Panc1 (cell line): ENCODE results near the gene NCLN. TPM values are rescaled to one million over a fixed set of nuclear protein-coding genes. Genes with fewer than 3 reads are reported as not detected.

Experiments used
- ATAC-seq: fragments of 200-7000 bp; cut with Tn5 transposase; 2 replicates; pipeline ENCODE4 v1.9.1; 2020; ENCODE audit warnings: mild to moderate bottlenecking, moderate library complexity
- BruUV-seq: library from RNA; stranded (reverse); fragments of 400-500 nt; replicated peaks from 2 replicates; lab custom pipeline; 2021; lab: Mats Ljungman, UMichigan
- CTCF ChIA-PET: fragments of 300-600 bp; sonication (Branson Sonifier 250); formaldehyde crosslinking; loops from one replicate; lab custom pipeline; 2022; ENCODE audit warnings: antibody characterized with exemption; lab: Charles Lee
- POLR2A ChIA-PET: fragments of 300-600 bp; sonication (Branson Sonifier 250); formaldehyde crosslinking; loops from one replicate; lab custom pipeline; 2022; ENCODE audit warnings: antibody characterized with exemption; lab: Charles Lee
- DNase-seq: peaks from one replicate; pipeline ENCODE4 v3.0.0-alpha.2; 2010; ENCODE audit warnings: low read depth, low spot score
- H3K27ac ChIP-seq: 2 replicates; pipeline ENCODE4 v1.5.1; 2011; ENCODE audit warnings: mild to moderate bottlenecking, low read length, inconsistent platforms
- H3K27me3 ChIP-seq: fragments of 200-500 bp; sonication (Bioruptor generic); 2 replicates; pipeline ENCODE4 v1.6.0; 2014; ENCODE audit warnings: low read length, inconsistent platforms; ENCODE audit not compliant: control insufficient read depth, insufficient read depth
- H3K36me3 ChIP-seq: fragments of 200-500 bp; sonication (Bioruptor generic); 2 replicates; pipeline ENCODE4 v1.5.1; 2014; ENCODE audit warnings: inconsistent platforms, mild to moderate bottlenecking, low read length, moderate library complexity; ENCODE audit not compliant: control insufficient read depth, insufficient read depth
- H3K4me1 ChIP-seq: 2 replicates; pipeline ENCODE4 v1.5.1; 2011; ENCODE audit warnings: inconsistent platforms, mild to moderate bottlenecking, low read length, moderate library complexity; ENCODE audit not compliant: control insufficient read depth, insufficient read depth
- H3K4me3 ChIP-seq, 2 experiments: 2 replicates each; pipeline ENCODE4 v1.5.1; 2011 to 2012; ENCODE audit warnings: low read depth in 2 of 2, low read length in 2 of 2, mild to moderate bottlenecking in 2 of 2, inconsistent platforms in 1 of 2, moderate library complexity in 1 of 2
- H3K9me3 ChIP-seq: fragments of 200-500 bp; sonication (Bioruptor generic); 2 replicates; pipeline ENCODE4 v1.5.1; 2014; ENCODE audit warnings: low read depth, mild to moderate bottlenecking, inconsistent platforms, low read length, moderate library complexity; ENCODE audit not compliant: control insufficient read depth, insufficient read depth
- POLR2AphosphoS5 ChIP-seq: IDR thresholded peaks from 2 replicates; pipeline ENCODE4 v1.6.1; 2012; ENCODE audit warnings: mild to moderate bottlenecking, low read depth, low read length, moderate library complexity
- SIN3A ChIP-seq: IDR thresholded peaks from 2 replicates; pipeline ENCODE4 v1.6.1; 2012; ENCODE audit warnings: low read depth, mild to moderate bottlenecking, low read length, moderate library complexity, borderline replicate concordance; ENCODE audit not compliant: insufficient read depth
- TCF7L2 ChIP-seq: IDR thresholded peaks from 2 replicates; pipeline ENCODE4 v1.6.1; 2011; ENCODE audit warnings: mild to moderate bottlenecking, low read depth, low read length, inconsistent platforms
- in situ Hi-C: cut with HindIII; loops from 2 replicates; pipeline ENCODE4 v1.10.0; 2016; ENCODE audit warnings: low sequenced_read_pairs, low pct_unique_long_range_greater_than_20kb
- intact Hi-C: fragments of 100-400 bp; cut with micrococcal nuclease; formaldehyde crosslinking; loops from one replicate; pipeline ENCODE4 v1.10.0; 2022; ENCODE audit not compliant: unreplicated experiment
- total RNA-seq: library from RNA; stranded (reverse); gene quantifications from one replicate; pipeline ENCODE4 v1.2.1, GENCODE V29; 2021; ENCODE audit not compliant: unreplicated experiment
- TF ChIP-seq, protein P1 (sequence below): fragments of 450-650 bp; IDR thresholded peaks from 2 replicates; pipeline ENCODE4 v1.5.1; 2017; ENCODE audit warnings: mild to moderate bottlenecking
- TF ChIP-seq, protein P2 (sequence below), 2 experiments: IDR thresholded peaks; 2 replicates each; pipeline ENCODE4 v1.6.1; 2011 to 2012; ENCODE audit warnings: low read depth in 2 of 2, control low read depth in 1 of 2, low read length in 1 of 2, mild to moderate bottlenecking in 1 of 2, moderate library complexity in 1 of 2; ENCODE audit not compliant: insufficient read depth in 1 of 2

The NCLN gene
- total RNA-seq, 1 experiment from 2014 or later, result 132 TPM

DNA sequence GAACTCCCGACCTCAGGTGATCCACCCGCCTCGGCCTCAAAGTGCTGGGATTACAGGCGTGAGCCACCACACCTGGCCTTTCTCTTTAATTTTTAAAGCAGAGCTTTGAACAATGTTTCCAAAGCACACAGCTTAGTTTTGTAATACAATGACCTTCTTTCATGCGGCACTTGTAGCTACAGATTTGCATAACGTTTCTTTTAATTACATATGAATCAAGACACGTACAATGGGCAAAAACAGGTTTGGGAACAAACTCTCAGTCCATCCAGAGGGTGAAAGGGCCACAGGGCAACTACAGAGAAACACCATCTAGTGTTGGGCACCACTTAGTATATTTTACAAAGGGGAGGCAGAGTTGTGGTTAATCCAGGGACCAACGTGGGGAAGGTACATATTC lies 26.2 kb upstream of the NCLN start:
- Histone ChIP-seq H3K27me3 (no peaks in the 10 kb centered on the region), H3K9me3 (no peaks in the 10 kb centered on the region), H3K4me3 (no peak overlapping the region), H3K36me3 (no peaks in the 10 kb centered on the region), H3K4me1 (peaks cover 6% of the 10 kb centered on the region), H3K27ac (no peak overlapping the region)
- ChIA-PET CTCF (interaction anchor here (1.4 kb wide), 1 partner anchor 31 kb away, joined by 5 read pairs; no protein-coding TSS in a partner anchor), POLR2A (interaction anchor here (0.6 to 0.7 kb wide), 2 partner anchors 13 to 206 kb away, joined by 3 to 5 read pairs; no protein-coding TSS in a partner anchor)
- ATAC-seq (no peak), DNase-seq (no peak)
- TF ChIP-seq POLR2AphosphoS5, result no peak
- TF ChIP-seq, protein P1, sequence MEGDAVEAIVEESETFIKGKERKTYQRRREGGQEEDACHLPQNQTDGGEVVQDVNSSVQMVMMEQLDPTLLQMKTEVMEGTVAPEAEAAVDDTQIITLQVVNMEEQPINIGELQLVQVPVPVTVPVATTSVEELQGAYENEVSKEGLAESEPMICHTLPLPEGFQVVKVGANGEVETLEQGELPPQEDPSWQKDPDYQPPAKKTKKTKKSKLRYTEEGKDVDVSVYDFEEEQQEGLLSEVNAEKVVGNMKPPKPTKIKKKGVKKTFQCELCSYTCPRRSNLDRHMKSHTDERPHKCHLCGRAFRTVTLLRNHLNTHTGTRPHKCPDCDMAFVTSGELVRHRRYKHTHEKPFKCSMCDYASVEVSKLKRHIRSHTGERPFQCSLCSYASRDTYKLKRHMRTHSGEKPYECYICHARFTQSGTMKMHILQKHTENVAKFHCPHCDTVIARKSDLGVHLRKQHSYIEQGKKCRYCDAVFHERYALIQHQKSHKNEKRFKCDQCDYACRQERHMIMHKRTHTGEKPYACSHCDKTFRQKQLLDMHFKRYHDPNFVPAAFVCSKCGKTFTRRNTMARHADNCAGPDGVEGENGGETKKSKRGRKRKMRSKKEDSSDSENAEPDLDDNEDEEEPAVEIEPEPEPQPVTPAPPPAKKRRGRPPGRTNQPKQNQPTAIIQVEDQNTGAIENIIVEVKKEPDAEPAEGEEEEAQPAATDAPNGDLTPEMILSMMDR, result no peak
- TF ChIP-seq SIN3A, result no peak
- TF ChIP-seq, protein P2, sequence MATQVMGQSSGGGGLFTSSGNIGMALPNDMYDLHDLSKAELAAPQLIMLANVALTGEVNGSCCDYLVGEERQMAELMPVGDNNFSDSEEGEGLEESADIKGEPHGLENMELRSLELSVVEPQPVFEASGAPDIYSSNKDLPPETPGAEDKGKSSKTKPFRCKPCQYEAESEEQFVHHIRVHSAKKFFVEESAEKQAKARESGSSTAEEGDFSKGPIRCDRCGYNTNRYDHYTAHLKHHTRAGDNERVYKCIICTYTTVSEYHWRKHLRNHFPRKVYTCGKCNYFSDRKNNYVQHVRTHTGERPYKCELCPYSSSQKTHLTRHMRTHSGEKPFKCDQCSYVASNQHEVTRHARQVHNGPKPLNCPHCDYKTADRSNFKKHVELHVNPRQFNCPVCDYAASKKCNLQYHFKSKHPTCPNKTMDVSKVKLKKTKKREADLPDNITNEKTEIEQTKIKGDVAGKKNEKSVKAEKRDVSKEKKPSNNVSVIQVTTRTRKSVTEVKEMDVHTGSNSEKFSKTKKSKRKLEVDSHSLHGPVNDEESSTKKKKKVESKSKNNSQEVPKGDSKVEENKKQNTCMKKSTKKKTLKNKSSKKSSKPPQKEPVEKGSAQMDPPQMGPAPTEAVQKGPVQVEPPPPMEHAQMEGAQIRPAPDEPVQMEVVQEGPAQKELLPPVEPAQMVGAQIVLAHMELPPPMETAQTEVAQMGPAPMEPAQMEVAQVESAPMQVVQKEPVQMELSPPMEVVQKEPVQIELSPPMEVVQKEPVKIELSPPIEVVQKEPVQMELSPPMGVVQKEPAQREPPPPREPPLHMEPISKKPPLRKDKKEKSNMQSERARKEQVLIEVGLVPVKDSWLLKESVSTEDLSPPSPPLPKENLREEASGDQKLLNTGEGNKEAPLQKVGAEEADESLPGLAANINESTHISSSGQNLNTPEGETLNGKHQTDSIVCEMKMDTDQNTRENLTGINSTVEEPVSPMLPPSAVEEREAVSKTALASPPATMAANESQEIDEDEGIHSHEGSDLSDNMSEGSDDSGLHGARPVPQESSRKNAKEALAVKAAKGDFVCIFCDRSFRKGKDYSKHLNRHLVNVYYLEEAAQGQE (IDR thresholded peaks at IDR 0.05; ENCODE audit: insufficient read depth in 1 of 2, low read depth in 2 of 2, low read length in 1 of 2), result no peak
- no peak for TF ChIP-seq TCF7L2
- in situ Hi-C loops (no loop called here), intact Hi-C loops (no loop called here)
- BruUV-seq, result no TSS peak

DNA sequence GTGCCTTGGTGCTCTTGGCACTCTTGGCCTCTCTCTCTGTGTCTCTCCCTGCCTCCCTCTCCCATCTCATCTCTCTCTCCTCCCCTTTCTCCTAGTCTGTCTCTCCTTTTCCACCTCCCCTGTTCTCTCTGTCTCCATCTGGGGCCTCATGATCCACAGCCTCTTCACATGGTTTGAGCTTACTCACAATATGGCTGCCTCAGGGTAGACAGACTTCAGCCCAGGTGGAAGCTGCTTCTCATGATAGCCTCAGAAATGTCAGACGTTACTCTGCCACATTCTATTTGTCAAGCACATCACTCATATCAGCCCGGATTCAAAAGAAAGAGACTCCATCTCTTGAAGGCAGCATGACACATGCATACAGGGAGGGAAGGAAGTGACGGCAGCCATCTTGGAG lies 25.5 kb upstream of the NCLN start:
- Histone ChIP-seq H3K4me3 (no peak overlapping the region), H3K4me1 (peaks cover 1% of the 10 kb centered on the region), H3K27me3 (no peaks in the 10 kb centered on the region), H3K27ac (no peak overlapping the region), H3K36me3 (no peaks in the 10 kb centered on the region), H3K9me3 (no peaks in the 10 kb centered on the region)
- no peak for TF ChIP-seq POLR2AphosphoS5
- TF ChIP-seq, protein P1, result no peak
- no TSS peak for BruUV-seq
- POLR2A ChIA-PET, result interaction anchor here (0.6 kb wide), 1 partner anchor 207 kb away, joined by 3 read pairs; no protein-coding TSS in a partner anchor
- CTCF ChIA-PET, result interaction anchor here (1.4 kb wide), 1 partner anchor 31 kb away, joined by 5 read pairs; no protein-coding TSS in a partner anchor
- intact Hi-C loops, result no loop called here
- DNase-seq, result no peak
- in situ Hi-C loops, result no loop called here
- no peak for ATAC-seq
